NCI-H1048 (cell line): Measurements from ENCODE around the gene CDH4.

Source experiments
- DNase-seq: peaks from one replicate; lab custom pipeline; 2025; lab: John Stamatoyannopoulos, UW

CDH4 gene

DNA sequence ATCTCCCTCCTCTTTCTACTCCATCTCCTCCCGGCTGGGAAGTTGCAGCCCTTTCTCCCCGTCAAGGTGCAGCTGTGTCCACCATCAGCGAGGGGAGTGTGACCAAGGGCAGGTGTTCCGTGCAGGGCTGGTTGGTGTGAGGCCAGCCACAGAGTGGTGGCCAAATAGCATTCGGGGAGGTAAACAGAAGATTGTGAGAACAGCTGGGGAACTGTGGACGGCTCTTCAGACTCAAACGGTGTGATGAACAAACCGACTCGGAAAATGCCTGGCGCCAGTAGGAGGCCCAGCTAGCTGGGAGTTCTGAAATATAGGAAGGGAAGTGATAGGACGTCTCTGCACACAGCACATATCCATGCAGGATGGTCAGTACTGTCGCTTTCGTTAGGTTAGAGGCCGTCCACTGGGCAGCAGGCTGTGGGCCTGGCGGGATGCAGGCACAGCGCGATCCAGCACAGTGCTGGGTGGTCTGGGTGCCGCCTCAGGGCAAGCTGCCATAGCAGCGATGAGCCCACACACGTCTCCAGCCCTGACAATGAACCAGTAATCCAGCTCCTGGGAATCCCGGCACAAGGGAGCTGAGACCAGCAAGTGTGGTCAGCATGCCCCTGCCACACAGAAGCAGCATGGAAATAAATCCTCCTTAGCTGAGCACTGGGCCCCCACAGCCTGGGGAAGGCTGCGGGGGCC is 555.6 kb downstream of the CDH4 start:
- DNase-seq: no peak

DNA sequence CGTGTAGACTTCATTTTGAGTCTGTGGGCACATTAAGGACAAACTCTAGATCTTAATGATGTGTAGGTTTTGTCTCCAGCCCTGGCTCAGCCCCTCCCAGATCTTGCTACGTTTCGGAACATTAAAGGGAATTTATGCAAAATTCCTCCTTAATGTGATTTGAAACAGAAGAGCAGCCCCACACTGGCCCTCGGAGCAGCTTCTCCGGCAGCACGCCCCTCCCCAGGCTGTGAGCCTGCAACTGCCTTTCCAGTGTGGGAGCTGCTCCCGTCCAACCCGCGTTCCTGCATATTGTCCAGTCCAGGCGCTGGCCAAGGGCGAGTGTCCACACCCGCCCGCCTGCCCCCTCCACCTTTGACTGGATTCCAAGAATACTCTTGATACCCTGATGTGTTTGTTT is 556.4 kb downstream of the CDH4 start:
- no peak for DNase-seq

DNA sequence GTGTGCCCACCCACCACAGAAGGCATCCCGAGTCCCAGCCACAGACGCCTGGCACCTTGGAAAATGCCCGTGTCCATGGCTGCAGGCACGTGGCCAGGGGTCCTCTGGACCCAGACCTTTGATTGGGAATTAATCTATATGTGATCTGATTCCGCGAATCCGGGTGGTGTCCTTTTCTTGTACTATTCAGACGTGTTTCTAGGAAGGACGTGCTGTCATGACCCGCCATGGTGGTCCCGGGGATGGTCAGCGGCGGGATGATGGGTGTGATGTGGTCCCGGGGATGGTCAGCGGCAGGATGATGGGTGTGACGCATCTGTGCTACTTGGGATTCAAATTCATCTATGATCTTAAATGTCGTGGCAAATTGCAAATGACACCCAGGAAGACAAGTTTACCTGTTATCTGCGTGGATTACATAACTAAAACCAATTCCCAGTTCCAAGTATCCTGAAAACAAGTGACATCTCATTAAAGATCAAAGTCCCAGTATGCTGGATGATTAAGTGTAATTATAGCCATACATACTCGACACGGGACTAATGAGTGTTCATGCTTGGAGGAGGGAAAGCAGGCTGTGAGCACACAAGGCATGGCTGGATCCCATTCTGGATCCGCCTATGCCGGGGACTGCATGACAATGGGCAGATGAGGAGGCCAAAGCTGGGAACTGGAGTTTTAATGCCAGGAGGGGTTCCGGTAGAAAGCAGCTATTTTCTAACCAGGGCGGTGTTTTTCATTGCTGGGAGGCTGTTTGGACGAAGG is 557.1 kb downstream of the CDH4 start:
- DNase-seq: no peak

DNA sequence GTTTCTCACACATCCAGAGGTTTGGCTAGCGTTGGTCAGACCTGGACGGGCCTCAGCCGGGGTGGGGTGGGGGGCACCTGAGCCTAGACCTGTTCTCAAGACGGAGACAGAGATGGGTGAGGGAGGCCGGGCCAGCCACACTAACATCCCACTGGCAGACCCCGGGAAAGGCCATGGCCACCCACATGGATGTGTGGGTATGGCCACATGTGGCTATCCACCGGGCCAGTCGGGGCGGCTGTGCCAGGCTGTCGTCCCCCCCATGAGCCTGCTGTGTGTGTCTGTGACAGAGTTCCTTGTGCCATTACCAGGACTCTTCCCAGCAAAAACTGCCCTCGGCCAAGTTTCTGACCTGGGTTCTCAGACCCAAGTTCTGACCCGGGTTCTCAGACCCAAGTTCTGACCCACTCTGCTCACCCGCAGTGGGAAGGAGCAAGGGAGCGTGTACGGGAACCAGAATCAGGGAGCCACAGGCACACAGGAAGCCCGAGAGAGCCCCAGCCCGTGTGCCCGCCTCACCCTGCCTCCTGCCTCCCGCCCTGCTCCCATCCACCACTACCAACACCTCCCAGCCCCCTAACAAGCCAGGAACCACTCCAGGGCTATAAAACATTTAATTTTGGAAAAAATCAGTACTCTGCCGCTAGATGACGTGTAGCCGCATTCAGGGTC is 558.1 kb downstream of the CDH4 start:
- no peak for DNase-seq

DNA sequence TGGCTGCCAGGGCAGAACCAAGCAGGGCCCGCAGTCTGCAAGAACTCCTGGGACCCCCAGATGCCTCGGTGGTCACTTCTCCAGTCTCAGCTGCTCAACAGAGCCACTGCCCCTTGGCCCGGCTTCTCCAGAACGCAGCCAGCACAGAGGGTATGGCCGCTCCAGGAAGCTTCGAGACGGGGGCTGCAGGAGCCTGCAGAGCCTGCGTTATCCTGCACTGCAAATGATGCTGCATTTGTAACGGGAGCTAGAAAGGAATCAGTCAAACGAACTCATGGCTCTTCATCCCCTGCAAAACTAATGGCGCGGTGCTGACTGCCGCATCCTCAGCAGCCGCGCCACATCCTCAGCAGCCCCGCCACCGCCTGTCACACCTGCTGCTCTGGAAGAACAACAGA is 558.7 kb downstream of the CDH4 start:
- DNase-seq: no peak

DNA sequence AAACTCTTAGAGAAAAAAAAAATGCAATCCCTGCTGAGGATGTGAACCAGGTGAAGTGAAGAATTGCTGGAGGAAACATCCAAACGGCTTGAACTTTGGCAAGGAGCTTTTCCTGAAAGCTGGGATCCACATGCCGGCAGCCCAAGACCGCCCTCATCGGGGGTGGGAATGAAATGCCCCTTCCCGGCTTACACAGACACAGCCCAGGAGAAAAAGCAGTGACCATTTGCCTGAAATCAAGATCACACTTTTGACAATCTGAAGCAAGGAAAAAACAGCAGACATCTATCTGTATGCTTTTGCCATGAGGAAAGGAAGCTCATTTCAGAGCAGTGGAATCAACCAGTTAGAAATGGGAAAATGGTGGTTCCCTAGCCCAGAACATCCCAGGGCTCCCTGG is 559.1 kb downstream of the CDH4 start:
- no peak for DNase-seq

DNA sequence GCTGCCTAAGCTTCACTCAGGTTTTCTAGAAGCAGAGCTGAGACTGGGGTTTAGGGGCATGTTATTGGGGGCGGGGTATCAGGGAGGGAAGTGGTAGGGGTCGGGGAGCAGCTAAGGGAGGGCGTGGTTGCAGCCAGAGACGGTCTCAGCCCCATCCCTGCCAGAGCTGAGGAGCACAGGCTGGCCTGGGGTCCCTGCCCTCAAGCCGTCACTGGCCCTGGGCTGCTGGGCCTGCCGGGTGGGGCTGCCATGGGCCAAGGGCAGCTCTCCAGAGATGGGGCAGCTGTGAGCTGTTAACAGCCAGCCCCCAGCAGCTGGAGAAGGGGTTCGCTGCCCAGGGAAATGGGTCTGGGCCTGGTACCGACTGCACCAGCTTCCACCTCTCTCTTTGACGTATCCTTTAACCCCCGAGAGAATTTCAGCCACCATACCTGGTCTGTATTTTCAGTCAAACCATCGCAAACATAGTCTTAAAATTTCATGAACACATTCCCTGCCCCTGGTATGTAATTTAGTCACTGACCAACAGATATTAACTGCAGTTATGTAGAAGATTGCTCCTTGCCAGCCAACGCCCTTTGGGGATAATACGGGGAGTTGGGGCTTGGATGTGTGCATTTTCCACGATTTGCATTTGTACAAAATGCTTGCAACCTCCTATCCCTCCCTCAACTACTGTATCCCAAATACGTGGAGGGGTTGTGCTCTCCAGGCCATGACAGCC is 560.2 kb downstream of the CDH4 start:
- no peak for DNase-seq

DNA sequence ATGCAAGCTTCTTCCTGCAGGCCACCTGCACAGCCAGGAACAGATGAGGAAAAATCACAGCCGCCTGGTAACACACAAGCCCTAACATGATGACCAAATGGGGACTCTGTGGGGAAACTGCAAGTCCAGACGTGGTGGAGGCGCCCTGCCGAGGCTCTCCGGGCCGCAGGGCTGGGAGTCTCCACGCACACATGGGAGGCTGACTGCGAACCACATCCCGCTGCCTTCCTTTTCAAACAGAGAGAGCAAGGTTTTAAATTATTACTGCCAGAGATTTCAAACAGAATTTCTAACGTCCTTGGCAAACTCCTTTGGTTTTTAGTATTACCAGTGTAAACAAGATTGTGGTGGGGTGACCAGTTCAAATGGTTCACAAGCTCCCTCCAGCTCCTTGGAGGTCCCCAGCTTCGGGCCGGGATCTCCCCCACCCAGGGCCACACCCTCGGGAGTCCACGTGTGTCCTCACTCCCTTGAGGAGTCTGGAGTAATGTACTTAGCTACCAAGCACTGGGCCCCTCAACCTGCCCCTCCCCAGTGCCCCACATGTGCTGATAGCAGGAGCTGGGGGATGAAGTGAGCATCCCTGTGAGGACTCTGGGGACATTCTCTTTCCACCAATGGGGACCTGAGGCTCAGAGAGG is 560.9 kb downstream of the CDH4 start:
- no peak for DNase-seq

DNA sequence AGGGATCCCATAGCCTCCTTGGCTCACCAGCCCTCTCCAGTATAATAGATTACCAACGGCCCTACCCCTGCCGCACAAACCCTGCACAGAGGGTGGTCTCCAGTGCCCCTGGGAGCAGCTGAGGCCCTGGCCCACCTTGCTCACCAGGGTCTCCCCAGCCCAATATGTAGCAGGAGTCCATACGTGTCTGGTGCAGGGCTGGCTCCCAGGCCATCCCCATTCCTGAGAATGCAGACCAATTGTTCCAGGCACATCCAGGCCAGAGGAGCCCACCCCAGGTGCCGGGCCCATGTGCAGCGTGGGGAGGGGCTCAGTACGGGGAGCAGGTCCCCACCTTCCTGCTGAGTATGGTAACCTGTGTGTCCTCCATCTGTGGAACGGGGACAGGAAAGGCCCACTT is 561.7 kb downstream of the CDH4 start:
- DNase-seq: no peak

DNA sequence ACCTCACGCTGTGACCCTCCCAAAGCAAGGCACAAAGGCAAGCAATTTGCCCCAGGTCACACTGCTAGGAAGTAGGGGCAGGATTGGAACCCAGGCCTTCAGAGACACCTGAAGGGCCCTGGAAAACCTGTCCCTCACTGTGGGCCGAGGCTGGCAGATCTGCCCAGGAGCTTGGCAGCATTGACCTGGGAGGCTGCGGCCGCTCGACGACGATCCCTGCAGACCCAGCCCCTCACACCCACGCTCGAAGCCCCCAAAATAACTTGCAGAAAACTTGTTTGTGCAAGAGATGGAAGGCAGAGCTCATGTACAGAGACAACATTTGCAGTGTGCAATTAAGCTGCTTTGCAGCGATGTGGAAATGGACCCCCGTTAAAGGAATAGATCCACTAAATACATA is 562.2 kb downstream of the CDH4 start:
- DNase-seq: no peak

DNA sequence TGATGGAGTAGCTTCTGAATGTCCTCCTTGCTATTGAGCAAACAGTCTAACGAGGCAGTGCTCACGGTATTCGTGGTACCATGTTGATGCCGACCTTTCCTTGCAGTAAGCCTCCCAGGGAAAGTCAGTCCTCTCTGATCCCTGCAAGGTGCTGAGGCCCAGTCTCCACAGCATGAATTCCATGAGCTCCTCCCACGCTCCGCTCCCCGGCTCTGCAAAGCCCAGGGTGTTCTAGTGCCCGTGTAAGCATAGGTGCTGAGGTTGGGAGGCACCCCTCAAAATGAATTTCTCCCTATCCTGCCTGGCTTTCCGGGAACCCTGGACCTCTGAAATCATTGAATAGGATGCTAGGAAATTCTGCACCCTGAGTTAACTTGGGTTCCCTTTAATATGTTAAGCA is 562.7 kb downstream of the CDH4 start:
- DNase-seq: no peak

DNA sequence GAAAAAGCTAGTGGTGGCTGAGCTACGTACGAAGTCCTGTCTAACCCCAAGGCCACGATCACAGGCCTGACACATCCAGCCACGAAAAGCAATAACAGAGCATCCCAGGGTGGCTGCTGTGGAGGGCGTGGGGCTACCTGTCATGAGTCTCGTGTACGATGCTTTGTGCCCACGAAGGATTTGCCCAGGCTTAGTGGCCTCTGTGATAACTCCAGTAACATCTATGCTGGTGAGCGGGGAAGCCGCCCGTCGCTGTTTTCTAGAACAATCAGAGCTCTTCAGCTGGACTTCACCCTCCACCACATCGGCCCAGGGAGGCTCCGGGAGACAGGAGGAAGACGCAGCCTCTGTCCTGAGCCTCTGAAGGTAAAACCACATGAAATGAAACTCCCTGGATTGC is 563.1 kb downstream of the CDH4 start:
- DNase-seq: no peak

DNA sequence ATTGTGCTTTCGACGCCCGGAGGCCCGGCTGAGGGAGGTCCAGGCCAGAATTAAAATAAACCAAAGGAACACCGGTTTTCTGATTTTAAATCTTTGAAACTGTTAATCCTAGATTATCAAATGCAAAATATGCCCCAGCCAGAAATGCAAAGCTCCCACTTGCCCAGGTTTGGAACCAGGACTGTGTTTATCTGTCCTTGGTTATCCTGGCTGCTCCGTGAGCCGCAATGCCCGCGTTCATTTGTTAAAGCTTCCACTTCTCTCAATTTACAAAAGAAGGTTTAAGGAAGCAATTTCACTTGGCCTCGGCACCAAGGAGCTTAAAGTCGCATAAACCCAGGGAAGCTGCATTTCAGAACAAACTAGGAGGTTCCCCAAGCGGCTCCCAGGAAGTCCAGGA is 563.6 kb downstream of the CDH4 start:
- DNase-seq: no peak

DNA sequence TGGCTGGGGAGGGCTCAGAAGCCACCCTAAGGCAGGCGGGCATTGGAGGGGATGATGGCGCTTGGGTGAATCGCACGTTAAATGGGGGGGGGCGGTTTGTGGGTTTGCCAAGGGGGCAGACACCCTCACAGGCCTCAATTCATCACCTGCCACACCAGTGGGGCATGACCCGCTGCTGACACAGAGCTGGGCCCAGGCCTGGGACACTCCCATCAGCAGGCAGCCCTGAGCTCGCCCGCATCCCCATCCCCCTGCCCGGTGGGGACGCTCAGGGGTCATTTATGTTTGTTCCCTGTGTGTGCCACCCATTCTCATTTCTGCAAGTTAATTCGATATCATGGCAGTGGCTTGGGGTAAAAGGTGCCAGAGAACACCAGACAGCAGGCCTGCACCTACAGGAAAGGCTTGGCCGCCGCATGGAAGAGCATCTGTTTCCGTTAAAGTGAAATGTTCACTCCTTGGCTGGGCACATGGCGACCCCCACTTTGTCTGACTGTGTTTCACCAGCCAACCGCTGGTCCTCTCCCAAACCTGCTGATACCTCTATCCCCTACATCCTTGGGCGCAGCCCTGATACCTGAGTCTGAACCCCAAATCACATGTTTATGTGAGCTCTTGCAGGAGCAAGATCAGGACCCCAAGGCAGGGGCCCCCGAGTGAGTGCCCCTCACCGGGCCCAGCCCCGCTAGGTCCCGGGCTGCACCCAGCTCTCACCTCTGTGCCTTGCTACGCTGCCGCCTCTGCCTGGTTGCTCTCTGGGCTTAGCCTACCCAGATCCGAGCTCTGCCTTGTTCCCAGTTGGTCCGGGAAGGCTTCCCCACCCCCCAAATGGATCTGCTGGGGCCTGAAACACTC is 564.8 kb downstream of the CDH4 start:
- DNase-seq: no peak

DNA sequence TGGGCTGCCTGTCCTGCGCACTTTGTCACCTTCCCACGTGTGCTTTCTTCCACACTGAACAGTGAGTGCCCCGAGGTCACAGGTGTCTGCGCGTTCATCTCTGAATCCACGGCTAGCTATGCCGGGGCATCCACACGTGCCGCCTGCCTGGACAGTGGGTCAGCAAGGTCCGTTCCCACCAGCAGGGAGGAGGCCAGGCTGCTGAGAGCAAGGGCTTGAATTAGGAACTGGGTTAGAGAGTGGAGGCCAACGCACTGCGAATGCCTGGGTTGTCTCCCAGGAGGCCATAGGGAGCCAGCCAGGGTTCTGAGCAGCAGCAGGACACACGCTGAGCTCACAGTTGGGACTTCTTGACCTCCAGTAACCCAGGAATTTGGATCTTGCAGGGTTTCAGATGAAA is 565.5 kb downstream of the CDH4 start:
- DNase-seq: no peak

DNA sequence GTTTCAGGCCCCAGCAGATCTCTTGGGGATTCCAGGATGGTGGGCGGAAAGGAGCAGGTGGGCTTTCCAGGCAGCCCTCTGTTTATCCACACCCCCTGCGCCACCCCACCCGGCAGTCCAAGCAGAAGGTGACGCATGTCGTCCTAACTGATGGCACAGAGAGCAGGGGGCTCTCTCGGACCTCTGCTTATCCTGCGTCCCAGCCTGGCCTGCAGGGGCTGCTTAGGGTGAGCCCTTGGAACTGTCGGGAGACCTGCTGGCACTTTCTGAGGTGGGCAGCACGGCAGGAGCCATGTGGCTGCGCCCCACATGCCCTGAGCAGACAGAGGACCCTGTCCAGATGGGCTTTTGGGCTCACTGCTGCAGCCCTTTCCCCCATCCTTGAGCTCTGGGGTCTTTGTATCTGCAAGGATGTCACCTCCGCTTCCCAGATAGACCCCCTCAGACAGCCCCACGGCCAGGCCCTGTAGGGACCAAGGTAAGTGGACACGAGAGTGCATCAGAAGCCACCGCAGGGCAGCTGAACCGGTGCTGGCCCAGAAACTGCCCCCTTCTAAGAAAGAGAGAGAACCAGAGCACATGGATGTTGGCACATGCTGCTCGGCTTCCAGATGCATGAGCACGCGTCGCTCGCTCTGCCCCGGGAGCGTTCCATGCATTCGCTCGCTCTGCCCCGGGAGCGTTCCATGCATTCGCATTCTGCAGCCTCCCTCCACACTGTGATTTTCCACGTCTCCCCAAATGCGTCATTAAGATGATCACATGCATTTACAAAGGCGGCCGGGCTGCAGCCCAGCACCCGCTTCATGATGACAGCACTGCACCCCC is 566.9 kb downstream of the CDH4 start:
- no peak for DNase-seq

DNA sequence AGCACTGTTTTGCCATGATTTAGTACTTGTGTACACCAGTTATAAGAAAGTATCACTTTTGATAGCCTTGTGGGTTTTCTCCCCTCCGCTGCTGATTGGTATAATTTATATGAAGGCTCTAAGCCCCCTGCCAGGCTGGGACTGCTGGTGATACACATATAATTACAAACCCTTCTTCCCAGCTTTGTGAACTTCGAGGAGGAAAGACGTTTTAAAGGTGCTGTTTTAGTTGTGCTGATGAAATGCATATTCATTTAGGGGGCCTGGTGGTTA is 567.4 kb downstream of the CDH4 start:
- no peak for DNase-seq

DNA sequence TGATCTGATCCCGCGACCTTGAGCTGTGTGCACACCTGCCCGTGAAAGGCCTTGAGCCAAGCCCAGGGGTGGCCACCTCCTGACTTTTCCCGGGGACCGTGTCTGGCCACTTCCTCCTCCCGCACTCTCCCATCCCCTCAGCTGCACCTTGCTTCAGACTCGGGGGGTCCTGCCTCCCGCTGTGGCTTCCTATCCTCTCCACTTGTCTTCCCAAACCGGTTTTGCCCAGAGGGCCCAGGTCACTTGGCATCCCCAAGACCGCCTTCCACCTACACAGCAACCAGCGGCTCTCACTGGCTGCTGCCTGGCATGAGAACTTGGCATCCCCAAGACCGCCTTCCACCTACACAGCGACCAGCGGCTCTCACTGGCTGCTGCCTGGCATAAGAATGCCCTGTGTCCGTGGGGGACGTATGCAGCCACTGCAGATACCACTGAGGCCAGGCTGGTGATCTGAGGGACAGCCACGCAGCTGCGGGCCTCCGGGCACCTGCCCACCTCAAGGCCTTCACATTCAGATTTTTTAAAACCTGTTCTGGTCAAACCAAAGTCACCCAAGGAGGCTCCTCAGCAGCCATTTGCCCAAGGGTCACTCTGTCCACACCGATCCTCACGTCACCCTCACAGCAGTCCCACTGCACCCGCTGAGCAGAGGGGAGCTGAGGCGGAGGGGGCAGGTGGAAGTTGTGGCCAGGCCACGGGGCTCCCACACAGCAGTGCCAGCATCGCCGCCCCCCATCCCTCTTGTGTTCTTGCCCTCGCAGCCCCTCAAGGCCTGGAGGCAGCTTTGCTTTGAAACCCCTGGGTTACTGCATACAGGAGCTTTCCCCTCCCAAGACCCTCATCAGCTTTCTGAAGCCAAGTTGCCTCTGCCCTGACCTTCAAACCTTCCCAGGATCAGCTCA is 568.1 kb downstream of the CDH4 start:
- no peak for DNase-seq

DNA sequence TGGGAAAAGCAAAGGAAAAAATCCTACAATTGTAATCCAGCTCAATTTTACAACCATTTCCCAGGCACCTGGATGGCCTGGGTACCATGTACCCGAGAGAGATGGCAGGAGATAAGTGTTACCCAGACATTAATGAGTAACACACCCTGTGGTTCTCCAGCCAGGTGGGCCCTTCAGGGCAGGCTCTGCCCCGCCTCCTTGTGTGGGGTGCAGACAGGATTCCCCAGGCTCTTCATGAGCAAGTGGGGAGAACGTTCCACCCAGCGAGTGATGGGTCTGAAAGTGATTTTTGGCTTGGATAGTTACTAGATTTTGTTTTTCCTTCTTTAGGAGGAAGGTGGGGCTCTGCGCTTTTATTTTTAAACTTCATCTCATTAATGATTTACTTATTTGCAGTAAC is 569.7 kb downstream of the CDH4 start:
- no peak for DNase-seq

DNA sequence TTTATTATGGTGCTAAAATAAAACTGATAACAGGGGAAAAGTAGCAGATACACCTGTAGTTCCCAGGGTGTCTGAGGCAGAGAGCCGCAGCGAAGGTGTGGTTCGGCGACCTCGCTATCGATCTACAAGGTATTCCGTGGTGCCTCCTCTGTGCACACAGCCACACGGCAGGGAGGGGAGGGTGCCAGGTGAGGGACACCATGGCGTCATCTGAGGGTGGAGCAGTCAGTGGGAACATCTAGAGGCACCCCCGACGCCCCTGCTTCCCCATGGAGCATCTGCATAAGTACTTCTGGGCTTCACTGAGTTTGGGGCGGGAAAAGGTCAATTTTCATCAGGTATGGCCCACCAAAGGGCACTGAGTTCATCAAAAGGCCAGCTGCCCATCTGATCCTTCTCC is 570.3 kb downstream of the CDH4 start:
- DNase-seq: no peak
